Adrenal gland (tissue), 5 donors: Measurements from ENCODE around the gene LRRC14B.

ENCODE experiments used
- CTCF ChIP-seq, 6 experiments: fragments of 450-650 bp in 4 of 6; fragments of 200-600 bp in 2 of 6; sonication (generic) in 1 of 6; IDR thresholded peaks; 1 replicate in 5 of 6; 2 replicates in 1 of 6; pipeline versions ENCODE4 v1.5.1 to v1.8.0; 2016 to 2021; ENCODE audit warnings: antibody characterized with exemption in 6 of 6, mild to moderate bottlenecking in 2 of 6, moderate library complexity in 1 of 6
- POLR2A ChIP-seq, 2 donors: fragments of 450-650 bp; IDR thresholded peaks; one replicate each; pipeline ENCODE4 v1.6.1; 2017; ENCODE audit warnings: antibody characterized with exemption in 2 of 2, mild to moderate bottlenecking in 2 of 2, moderate library complexity in 1 of 2
- donor health status: DM: no; HTN: no; CAD: no.

GRCh38 chr5:142246-142810 lies 49.0 kb upstream of the LRRC14B start:
- TF ChIP-seq CTCF (IDR thresholded peaks at IDR 0.05) (no peak), POLR2A (IDR thresholded peaks at IDR 0.05) (no peak)
